PC-3 (cell line): Measurements from ENCODE around the gene LILRA6. TPM values are rescaled to one million over a fixed set of nuclear protein-coding genes. Genes with fewer than 3 reads are reported as not detected.

Source experiments
- ATAC-seq: fragments of 200-7000 bp; cut with Tn5 transposase; 2 replicates; pipeline ENCODE4 v1.9.1; 2020; ENCODE audit warnings: mild to moderate bottlenecking, moderate library complexity
- BruUV-seq: library from RNA; stranded (reverse); fragments of 400-500 nt; replicated peaks from 2 replicates; lab custom pipeline; 2021; lab: Mats Ljungman, UMichigan
- CTCF ChIA-PET: fragments of 300-600 bp; sonication (Branson Sonifier 250); formaldehyde crosslinking; loops from one replicate; lab custom pipeline; 2022; ENCODE audit warnings: antibody characterized with exemption; lab: Charles Lee
- POLR2A ChIA-PET: fragments of 300-600 bp; sonication (Branson Sonifier 250); formaldehyde crosslinking; loops from one replicate; lab custom pipeline; 2022; ENCODE audit warnings: antibody characterized with exemption; ENCODE audit not compliant: unreplicated experiment; lab: Charles Lee
- DNase-seq: peaks from one replicate; pipeline ENCODE4 v3.0.0-alpha.2; 2015
- H2AFZ ChIP-seq: fragments of 300-600 bp; sonication (generic); 2 replicates; pipeline ENCODE4 v1.6.0; 2016; ENCODE audit warnings: antibody characterized with exemption, low read length
- H3F3A ChIP-seq: fragments of 300-600 bp; sonication (generic); one replicate; pipeline ENCODE4 v1.6.0; 2017; ENCODE audit warnings: antibody characterized with exemption, low read length, control low read depth, mild to moderate bottlenecking; ENCODE audit not compliant: unreplicated experiment
- H3K27ac ChIP-seq: fragments of 300-600 bp; sonication (generic); 2 replicates; pipeline ENCODE4 v1.5.1; 2016; ENCODE audit warnings: mild to moderate bottlenecking, low read length
- H3K27me3 ChIP-seq: fragments of 300-600 bp; sonication (generic); 2 replicates; pipeline ENCODE4 v1.6.1; 2016; ENCODE audit warnings: low read length, mixed read lengths
- H3K36me3 ChIP-seq: fragments of 300-600 bp; sonication (generic); 2 replicates; pipeline ENCODE4 v1.6.1; 2016; ENCODE audit warnings: low read depth, mixed run types, low read length, mixed read lengths
- H3K4me1 ChIP-seq: fragments of 300-600 bp; sonication (generic); 2 replicates; pipeline ENCODE4 v1.5.1; 2016; ENCODE audit warnings: low read length; ENCODE audit not compliant: insufficient read depth
- H3K4me2 ChIP-seq: fragments of 300-600 bp; sonication (generic); 2 replicates; pipeline ENCODE4 v1.6.0; 2016; ENCODE audit warnings: low read length
- H3K4me3 ChIP-seq: fragments of 300-600 bp; sonication (generic); 2 replicates; pipeline ENCODE4 v1.5.1; 2016; ENCODE audit warnings: mild to moderate bottlenecking, low read length, mixed read lengths
- H3K79me2 ChIP-seq: fragments of 300-600 bp; sonication (generic); 2 replicates; pipeline ENCODE4 v1.6.1; 2017; ENCODE audit warnings: low read length, mixed read lengths
- H3K9ac ChIP-seq: fragments of 300-600 bp; sonication (generic); 2 replicates; pipeline ENCODE4 v1.6.0; 2016; ENCODE audit warnings: mild to moderate bottlenecking, low read length
- H3K9me2 ChIP-seq: fragments of 300-600 bp; sonication (generic); replicated peaks from 2 replicates; pipeline ENCODE4 v1.6.1; 2016; ENCODE audit warnings: mixed run types, low read length, mixed read lengths
- H3K9me3 ChIP-seq: fragments of 300-600 bp; sonication (generic); 2 replicates; pipeline ENCODE4 v1.6.1; 2016; ENCODE audit warnings: low read length, mixed read lengths
- H4K20me1 ChIP-seq: fragments of 300-600 bp; sonication (generic); 2 replicates; pipeline ENCODE4 v1.6.1; 2016; ENCODE audit warnings: low read length, mixed read lengths
- EZH2 ChIP-seq: fragments of 300-600 bp; sonication (generic); IDR thresholded peaks from one replicate; pipeline ENCODE4 v1.6.1; 2017; ENCODE audit warnings: antibody characterized with exemption, mild to moderate bottlenecking, low read length; ENCODE audit not compliant: unreplicated experiment
- EZH2phosphoT487 ChIP-seq: fragments of 300-600 bp; sonication (generic); IDR thresholded peaks from 2 replicates; pipeline ENCODE4 v1.6.1; 2018; ENCODE audit warnings: mild to moderate bottlenecking, antibody characterized with exemption, low read length, borderline replicate concordance
- intact Hi-C: fragments of 100-400 bp; cut with micrococcal nuclease; formaldehyde crosslinking; loops from 2 replicates; pipeline ENCODE4 v1.9.0; 2023
- total RNA-seq: library from RNA; depleted of rRNA; stranded (reverse); fragments of >200 nt; gene quantifications from 2 replicates; pipeline ENCODE4 v1.2.3, GENCODE V29; 2014
- TF ChIP-seq, protein P1 (sequence below): fragments of 300-600 bp; sonication (generic); conservative IDR thresholded peaks from 2 replicates; pipeline ENCODE4 v1.5.1; 2017; ENCODE audit warnings: antibody characterized with exemption, low read depth, mild to moderate bottlenecking, low read length

The LILRA6 gene
- total RNA-seq, 1 experiment from 2014 or later: not detected

- peaks cover 72% of the 10 kb centered on the region for H3K36me3 ChIP-seq
Measured at GRCh38 chr19:54206831-54207177, 35.8 kb downstream of the LILRA6 start.

DNA sequence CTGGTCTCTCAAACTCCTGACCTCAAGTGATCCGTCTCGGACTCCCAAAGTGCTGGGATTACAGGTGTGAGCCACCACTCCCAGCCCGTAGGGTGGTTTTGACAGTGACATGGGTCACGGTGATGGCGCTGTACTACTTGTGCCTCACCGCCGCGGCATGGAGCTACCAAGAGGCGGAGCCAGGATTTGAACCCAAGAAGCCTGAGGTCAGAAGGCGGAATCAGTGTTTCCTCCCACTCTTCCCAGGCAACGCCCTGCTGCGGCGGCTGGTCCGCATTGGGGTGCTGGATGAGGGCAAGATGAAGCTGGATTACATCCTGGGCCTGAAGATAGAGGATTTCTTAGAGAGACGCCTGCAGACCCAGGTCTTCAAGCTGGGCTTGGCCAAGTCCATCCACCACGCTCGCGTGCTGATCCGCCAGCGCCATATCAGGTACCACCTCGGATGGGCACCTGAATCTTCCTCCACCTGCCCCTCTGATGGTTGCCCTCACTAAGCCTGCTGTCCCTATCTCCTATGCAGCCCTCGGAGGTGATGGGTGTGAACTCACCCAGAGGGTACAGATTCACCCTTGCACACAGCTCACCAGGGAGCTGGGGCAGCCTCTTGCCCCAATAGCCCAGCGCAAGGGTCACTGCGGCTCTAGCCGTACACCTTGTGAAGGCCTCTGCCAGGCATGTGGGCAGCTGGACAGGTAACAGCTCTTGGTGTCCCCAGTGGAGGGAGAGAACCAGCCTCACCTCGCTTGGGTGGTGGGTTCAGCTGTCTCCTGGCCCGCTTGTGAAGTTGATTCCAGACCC is 36.4 kb downstream of the LILRA6 start:
- H3K79me2 ChIP-seq: peaks cover 77% of the 10 kb centered on the region
- CTCF ChIA-PET: no interaction called here

More at GRCh38 chr19:54206831-54207177, 35.8 kb downstream of the LILRA6 start:
- intact Hi-C loops: no loop called here
- POLR2A ChIA-PET: no interaction called here
- Histone ChIP-seq H4K20me1 (peaks cover 91% of the 10 kb centered on the region), H3K27me3 (no peaks in the 10 kb centered on the region), H3K9me3 (no peaks in the 10 kb centered on the region), H3K4me1 (peaks cover 65% of the 10 kb centered on the region), H3K27ac (no peak overlapping the region), H2AFZ (no peak overlapping the region), H3K9ac (no peak overlapping the region), H3K4me2 (no peak overlapping the region), H3K9me2 (no peaks in the 10 kb centered on the region), H3K79me2 (peaks cover 75% of the 10 kb centered on the region), H3K4me3 (no peak overlapping the region), H3F3A (peaks cover 48% of the 10 kb centered on the region)
- TF ChIP-seq, protein P1, sequence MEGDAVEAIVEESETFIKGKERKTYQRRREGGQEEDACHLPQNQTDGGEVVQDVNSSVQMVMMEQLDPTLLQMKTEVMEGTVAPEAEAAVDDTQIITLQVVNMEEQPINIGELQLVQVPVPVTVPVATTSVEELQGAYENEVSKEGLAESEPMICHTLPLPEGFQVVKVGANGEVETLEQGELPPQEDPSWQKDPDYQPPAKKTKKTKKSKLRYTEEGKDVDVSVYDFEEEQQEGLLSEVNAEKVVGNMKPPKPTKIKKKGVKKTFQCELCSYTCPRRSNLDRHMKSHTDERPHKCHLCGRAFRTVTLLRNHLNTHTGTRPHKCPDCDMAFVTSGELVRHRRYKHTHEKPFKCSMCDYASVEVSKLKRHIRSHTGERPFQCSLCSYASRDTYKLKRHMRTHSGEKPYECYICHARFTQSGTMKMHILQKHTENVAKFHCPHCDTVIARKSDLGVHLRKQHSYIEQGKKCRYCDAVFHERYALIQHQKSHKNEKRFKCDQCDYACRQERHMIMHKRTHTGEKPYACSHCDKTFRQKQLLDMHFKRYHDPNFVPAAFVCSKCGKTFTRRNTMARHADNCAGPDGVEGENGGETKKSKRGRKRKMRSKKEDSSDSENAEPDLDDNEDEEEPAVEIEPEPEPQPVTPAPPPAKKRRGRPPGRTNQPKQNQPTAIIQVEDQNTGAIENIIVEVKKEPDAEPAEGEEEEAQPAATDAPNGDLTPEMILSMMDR: no peak
- no peak for TF ChIP-seq EZH2phosphoT487
- no peak for TF ChIP-seq EZH2
- DNase-seq (no peak), ATAC-seq (no peak)
- BruUV-seq: no TSS peak
- CTCF ChIA-PET: interaction anchor here (0.6 kb wide), 1 partner anchor 38 kb away, joined by 4 read pairs; no protein-coding TSS in a partner anchor

More for the DNA sequence above, 36.4 kb downstream of the LILRA6 start:
- no peaks in the 10 kb centered on the region for H3K9me3 ChIP-seq
- POLR2A ChIA-PET: interaction anchor here (0.6 to 1.6 kb wide), 2 partner anchors 16 to 386 kb away, joined by 5 to 24 read pairs; partner anchors contain the start of gene MBOAT7
- H3K9ac ChIP-seq: no peak overlapping the region
- no peaks in the 10 kb centered on the region for H3K27me3 ChIP-seq
- ATAC-seq (no peak), DNase-seq (no peak)
- peaks cover 77% of the 10 kb centered on the region for H3K36me3 ChIP-seq
- H2AFZ ChIP-seq: no peak overlapping the region
- H4K20me1 ChIP-seq: peaks cover 96% of the 10 kb centered on the region
- BruUV-seq: no TSS peak
- no peaks in the 10 kb centered on the region for H3K9me2 ChIP-seq
- intact Hi-C loops: no loop called here
- no peak overlapping the region for H3K27ac ChIP-seq
- H3F3A ChIP-seq: peaks cover 51% of the 10 kb centered on the region
- peaks cover 65% of the 10 kb centered on the region for H3K4me1 ChIP-seq
- no peak overlapping the region for H3K4me2 ChIP-seq
- no peak overlapping the region for H3K4me3 ChIP-seq
- TF ChIP-seq EZH2 (no peak), EZH2phosphoT487 (no peak)
- TF ChIP-seq, protein P1: no peak
